Measurements from ENCODE around the gene PRKAR1B. TPM values are rescaled to one million over a fixed set of nuclear protein-coding genes. Genes with fewer than 3 reads are reported as not detected.

Gene PRKAR1B
- total and polyA plus RNA-seq, 8 donors, result 16.3 to 43.5 (median 37.6) TPM

DNA sequence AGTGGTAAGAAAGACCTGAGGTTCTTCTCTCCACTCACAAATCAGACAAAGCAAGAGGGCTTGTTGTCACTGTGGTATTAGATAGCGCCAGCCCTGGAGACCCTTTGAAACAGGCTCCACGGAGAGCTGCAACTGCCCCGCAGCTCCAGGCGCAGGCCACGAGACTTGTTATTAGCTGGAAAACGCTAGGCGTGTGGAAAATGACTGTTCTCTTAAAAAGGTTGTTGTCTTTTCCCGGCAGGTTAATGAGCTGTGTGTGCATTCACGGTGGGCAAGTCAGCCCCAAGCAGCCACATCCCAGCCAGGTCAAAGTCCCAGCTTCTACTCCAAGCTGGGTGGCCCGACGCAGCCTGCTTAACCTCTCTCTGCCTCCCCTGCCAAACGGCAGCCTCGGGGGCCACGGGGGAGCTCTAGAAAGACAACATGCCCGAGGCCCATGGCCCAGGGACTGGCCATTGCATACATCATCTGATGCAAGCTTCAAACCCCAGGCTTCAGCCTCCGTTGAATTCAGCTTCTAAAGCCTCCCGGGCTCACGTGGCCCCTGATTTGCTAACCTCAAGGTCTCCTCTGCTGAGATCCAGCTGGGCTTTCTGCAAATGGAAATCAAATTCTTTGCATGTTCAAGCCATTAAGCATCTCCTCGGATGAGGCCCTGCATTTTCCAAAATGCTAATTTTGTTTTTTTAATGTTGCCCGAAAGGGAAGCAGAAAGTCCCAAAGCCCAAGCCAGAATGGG is 61.9 kb downstream of the PRKAR1B start:
- Histone ChIP-seq H3K9me3 (peaks cover 0 to 3% of the 10 kb centered on the region in 2 donors), H3K36me3 (no peaks in the 10 kb centered on the region), H3K4me3 (no peak overlapping the region), H3K27me3 (no peaks in the 10 kb centered on the region), H3K27ac (peak overlapping the region in 1 of 2 donors; percentile 19), H3K4me1 (peaks cover 0 to 3% of the 10 kb centered on the region in 2 donors)
- TF ChIP-seq, protein P1, sequence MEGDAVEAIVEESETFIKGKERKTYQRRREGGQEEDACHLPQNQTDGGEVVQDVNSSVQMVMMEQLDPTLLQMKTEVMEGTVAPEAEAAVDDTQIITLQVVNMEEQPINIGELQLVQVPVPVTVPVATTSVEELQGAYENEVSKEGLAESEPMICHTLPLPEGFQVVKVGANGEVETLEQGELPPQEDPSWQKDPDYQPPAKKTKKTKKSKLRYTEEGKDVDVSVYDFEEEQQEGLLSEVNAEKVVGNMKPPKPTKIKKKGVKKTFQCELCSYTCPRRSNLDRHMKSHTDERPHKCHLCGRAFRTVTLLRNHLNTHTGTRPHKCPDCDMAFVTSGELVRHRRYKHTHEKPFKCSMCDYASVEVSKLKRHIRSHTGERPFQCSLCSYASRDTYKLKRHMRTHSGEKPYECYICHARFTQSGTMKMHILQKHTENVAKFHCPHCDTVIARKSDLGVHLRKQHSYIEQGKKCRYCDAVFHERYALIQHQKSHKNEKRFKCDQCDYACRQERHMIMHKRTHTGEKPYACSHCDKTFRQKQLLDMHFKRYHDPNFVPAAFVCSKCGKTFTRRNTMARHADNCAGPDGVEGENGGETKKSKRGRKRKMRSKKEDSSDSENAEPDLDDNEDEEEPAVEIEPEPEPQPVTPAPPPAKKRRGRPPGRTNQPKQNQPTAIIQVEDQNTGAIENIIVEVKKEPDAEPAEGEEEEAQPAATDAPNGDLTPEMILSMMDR (IDR thresholded peaks at IDR 0.05), result no peak
- ATAC-seq, result peak; percentile 23
- intact Hi-C loops (cut with DNase I), result no loop called here
- no peak for DNase-seq

DNA sequence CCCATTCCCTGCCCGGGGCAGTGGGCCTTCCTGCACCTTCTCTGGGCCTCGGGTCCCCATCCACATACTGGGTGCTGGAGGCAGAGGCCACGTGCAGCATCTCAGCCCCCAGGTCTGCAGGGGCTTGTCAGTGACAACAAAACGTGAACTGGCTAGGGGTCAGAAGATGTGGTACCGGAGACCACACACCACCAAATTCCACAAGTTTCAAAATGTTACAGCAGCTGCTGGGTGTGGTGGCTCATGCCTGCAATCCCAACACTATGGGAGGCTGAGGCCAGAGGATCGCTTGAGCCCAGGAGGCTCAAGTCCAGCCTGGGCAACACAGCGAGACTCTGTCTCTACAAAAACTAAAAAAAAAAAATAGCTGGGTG is 62.7 kb downstream of the PRKAR1B start:
- peaks cover 0 to 3% of the 10 kb centered on the region in 2 donors for H3K4me1 ChIP-seq
- intact Hi-C loops (cut with DNase I), result no loop called here
- no peaks in the 10 kb centered on the region for H3K36me3 ChIP-seq
- no peak overlapping the region for H3K4me3 ChIP-seq
- ATAC-seq, result no peak
- TF ChIP-seq, protein P1 (IDR thresholded peaks at IDR 0.05), result no peak
- peaks cover 0 to 3% of the 10 kb centered on the region in 2 donors for H3K9me3 ChIP-seq
- H3K27ac ChIP-seq, result no peak overlapping the region
- no peak for DNase-seq
- H3K27me3 ChIP-seq, result no peaks in the 10 kb centered on the region

GRCh38 chr7:662576-662975 is 64.5 kb downstream of the PRKAR1B start:
- H3K27me3 ChIP-seq, result no peaks in the 10 kb centered on the region
- no peaks in the 10 kb centered on the region for H3K36me3 ChIP-seq
- TF ChIP-seq, protein P1 (IDR thresholded peaks at IDR 0.05), result no peak
- no peak for DNase-seq
- H3K27ac ChIP-seq, result no peak overlapping the region
- ATAC-seq, result no peak
- no peaks in the 10 kb centered on the region for H3K4me1 ChIP-seq
- no peaks in the 10 kb centered on the region for H3K9me3 ChIP-seq
- H3K4me3 ChIP-seq, result no peak overlapping the region
- intact Hi-C loops (cut with DNase I), result no loop called here

GRCh38 chr7:659996-660395 is 67.1 kb downstream of the PRKAR1B start:
- no peaks in the 10 kb centered on the region for H3K4me1 ChIP-seq
- no peaks in the 10 kb centered on the region for H3K27me3 ChIP-seq
- H3K4me3 ChIP-seq, result no peak overlapping the region
- TF ChIP-seq, protein P1 (IDR thresholded peaks at IDR 0.05), result no peak
- no peak overlapping the region for H3K27ac ChIP-seq
- no peak for ATAC-seq
- intact Hi-C loops (cut with DNase I), result no loop called here
- H3K9me3 ChIP-seq, result no peaks in the 10 kb centered on the region
- DNase-seq, result peak in 1 of 4 donors; percentile 42
- no peaks in the 10 kb centered on the region for H3K36me3 ChIP-seq

DNA sequence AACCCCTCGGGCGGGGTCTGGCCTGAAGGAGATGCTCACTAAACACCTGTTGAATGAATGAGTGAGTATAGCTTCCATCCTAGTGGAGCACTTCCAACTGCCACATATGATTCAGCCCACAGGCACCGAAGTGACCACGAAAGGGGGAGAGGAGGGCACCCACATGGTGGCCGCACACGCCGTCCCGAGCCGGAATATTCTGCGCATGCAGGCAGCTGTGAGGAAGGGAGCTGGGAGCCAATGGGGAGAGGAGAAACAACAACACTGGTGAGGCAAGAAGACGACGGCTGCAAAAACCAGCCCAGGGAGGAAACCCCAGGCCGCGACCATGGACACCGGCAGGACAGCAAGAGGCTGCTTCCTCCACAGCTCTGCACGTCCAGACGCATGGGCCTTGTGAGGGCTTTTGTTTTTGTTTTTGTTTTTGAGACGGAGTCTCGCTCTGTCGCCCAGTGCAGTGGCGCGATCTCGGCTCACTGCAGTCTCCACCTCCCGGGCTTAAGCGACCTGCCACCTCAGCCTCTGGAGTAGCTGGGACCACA is 67.7 kb downstream of the PRKAR1B start:
- no peak overlapping the region for H3K4me3 ChIP-seq
- H3K4me1 ChIP-seq, result no peaks in the 10 kb centered on the region
- intact Hi-C loops (cut with DNase I), result no loop called here
- H3K9me3 ChIP-seq, result no peaks in the 10 kb centered on the region
- TF ChIP-seq, protein P1 (IDR thresholded peaks at IDR 0.05), result no peak
- no peak overlapping the region for H3K27ac ChIP-seq
- H3K36me3 ChIP-seq, result no peaks in the 10 kb centered on the region
- DNase-seq (peak in 1 of 4 donors; percentile 44), ATAC-seq (no peak)
- H3K27me3 ChIP-seq, result no peaks in the 10 kb centered on the region
